ENCODE results near the gene SYNE3. TPM values are rescaled to one million over a fixed set of nuclear protein-coding genes. Genes with fewer than 3 reads are reported as not detected.
A peak's percentile ranks its signal among the peaks of the same experiment; 100 is the strongest.

SYNE3 gene
- polyA plus RNA-seq, 1 donor, result 16.3 TPM

DNA sequence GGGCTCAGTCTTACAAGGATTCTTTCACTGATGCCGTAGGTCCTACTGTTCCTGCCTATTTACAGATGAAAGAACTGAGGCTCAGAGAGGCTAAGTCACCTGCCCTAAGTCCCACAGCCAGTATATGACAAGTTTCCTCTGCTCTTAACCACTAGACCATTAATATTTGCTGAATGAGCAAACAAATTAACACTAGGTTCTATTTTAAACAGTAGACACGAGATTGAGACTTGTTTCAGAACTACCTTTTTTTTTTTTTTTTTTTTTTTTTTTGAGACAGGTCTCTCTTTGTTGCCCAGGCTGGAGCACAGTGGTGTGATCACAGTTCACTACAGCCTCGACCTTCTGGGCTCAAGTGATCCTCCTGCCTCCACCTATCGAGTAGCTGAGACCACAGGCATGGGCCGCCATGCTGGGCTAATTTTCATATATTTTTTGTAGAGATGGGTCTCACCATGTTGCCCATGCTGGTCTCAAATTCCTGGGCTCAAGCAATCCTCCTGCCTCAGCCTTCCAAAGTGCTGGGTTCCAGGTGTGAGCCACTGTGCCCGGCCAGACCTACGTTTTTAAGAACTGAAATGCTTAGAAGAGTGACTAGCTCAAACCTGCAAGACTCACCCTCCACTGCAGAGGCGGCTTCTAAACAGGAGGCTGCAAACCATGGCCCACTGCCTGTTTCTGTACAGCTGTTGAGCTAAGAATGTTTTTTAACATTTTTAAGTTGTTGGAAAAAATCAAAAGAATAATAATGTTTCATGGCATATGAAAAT is 12.9 kb downstream of the SYNE3 start:
- no peak for DNase-seq

DNA sequence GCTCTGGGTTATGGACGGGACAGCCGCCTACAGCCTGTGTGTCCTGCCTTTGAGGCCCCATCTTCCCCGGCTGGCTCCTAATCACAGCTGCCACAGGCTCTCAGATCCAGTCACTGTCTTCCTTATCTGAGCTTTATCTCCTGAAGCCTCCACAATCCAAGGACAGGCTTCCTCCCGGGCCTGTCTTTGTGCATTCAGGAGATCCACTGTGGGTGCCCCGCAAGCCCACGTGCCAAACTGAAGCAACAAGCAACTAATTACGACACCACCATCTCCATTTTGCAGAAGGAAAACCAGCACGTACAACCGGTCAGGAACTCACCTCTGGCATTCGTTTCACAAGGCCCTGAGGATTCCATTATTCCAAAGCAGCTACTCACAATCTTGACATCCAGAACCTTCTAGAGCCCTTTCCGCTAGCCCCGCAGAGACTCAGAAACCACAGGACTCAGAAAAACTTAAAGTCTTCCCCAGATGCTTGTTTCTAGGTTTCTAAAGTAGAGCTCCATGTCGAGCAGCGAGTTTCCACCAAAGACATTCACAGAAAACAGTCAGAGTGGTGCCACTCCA is 14.0 kb downstream of the SYNE3 start:
- no peak for DNase-seq

DNA sequence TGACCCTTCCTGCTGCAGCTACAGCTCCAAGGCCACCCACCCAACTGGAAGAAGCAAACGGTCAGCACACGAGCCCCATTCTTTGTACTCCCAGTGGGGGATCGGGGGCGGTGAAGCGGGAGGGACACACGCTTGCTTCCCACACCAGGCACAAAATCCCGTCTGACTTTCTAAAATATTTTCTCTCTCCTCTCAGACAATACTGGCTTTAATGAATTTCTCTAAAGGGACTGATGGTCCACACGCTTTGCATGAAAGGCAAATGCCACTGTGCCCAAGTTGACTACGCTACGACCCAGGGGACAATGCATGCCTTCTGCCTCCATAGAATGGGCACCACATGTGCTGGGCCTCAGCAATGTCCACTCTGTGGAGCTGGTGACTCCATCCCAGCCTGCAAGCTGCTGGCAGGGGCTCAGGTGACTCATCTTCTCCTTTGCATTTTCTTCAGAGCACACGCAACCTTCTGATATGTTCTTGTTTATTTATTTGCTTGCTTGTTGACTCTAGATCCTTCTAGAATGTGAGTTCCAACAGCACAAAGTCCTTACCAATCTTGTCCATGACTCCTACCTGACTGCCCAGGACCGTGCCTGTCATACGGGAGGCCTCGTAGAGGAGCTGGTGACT is 15.6 kb downstream of the SYNE3 start:
- DNase-seq, result no peak

DNA sequence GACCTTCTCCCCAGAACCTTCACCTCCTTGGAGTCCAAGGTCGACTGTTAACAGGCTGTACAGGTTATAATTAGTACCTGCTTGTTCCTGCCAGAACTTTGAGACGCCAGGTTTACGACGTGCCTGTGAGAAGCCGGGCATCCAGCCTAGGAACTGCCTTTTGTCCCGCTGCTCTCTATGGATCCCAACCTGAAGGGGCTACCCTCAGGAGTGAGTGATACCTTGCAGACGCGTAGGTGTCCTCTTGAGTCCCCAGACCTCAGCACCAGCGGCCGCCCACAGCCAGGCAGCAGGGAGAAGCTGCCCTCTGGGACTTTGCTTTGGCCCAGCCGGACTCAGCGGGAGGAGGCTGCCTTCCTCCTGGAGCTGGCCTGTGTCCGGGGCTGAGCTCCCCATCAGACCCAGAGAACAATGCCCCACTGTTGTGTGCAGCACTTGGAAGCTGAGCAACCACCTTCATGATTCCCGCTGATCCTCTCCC is 16.2 kb downstream of the SYNE3 start:
- DNase-seq, result no peak

DNA sequence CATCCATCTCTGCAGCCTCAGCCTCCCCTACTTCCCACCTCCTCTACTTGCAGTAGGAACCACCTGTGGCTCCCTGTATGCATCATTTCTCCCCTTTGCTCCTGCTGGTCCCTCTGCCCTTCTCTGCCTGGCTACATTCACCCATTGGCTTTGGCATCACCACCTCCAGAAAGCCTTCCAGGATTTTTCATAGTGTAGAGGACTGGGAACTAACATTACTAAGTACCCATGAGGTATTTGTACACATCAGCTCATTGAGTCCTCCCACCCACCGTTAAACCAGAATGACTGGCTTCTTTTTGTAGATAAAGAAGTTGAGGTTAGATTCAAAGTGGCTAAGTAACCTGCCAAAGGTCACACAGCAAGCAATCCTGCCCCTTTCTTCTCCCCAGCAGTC is 17.1 kb downstream of the SYNE3 start:
- no peak for DNase-seq

DNA sequence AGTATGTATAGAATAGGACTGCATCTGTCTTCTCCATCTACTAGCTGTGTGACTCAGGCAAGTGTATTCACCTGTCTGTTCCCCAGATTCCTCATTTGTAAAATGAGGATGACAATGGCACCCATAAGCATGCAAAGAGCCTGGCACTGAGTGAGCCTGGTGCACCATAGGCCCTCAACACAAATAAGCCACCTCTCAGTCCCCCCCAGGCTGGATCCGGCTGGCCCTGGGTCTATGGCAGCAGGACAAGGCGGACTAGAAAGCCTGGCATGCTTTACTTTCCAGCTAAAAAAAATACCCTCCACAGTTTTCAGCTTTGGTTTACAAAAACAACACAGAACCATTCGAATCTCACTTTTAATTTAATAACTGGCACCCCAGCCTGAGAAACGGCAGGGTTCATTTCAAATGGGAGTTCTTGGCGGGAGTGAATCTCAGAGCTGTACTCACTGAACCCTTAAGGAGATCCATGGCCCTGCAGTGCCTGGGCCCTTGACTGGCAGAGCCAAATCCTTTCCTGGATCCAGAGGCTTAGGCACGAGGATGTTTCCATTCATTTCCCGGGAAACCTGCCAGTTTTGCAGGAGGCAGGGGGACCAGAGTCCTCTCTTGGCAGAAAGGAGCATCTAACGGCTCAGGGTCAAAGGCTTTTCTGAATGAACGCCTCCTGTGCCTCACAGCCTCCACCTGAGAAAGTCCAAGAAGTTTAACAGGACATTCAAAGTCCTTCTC is 17.7 kb downstream of the SYNE3 start:
- DNase-seq, result peak; percentile 61

DNA sequence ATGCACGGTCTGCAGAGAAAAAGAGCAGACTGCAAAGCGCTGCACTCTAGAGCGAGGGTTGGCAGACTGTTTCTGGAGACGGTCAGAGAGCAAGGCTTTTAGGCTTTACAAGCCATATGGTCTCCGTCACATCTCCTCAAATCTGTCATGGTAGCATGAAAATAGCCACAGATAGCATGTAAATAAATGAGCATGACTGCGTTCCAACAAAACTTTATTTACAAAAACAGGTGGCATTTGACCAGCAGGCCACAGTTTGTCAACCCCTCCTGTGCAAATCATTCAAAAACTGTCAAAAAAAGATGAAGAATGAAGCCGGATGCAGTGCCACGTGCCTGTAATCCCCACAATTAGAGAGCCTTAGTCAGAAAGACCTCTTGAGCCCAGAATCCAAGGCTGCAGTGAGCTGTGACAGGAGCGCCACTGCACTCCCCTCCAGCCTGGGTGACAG is 18.9 kb downstream of the SYNE3 start:
- no peak for DNase-seq

DNA sequence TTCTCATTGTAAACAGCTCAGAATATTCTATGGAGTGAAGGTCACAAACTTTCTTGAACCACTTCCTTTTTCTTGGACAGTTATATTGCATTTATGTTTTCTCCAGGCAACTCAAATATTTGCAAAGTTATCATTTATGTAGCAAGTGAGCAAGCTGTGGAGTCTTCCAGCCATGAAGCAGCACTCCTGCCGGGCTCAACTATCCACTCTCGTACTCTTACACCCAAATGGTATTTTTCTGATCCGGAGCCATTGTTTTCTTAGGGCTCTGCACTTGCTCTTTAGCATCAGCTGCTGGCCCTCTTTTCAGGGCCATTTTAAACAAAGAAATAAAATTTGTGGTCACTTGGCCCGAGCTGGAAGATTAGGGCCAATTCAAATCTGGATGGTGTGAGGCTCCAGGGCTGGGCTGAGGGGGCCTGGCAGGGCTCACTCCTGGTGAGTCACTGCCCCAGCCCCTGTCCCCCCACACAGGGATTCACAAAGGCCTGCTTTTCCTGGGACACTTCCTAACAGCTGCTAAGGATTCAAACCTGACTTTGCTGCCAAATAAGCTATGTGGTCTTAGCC is 19.7 kb downstream of the SYNE3 start:
- DNase-seq, result peak; percentile 70

DNA sequence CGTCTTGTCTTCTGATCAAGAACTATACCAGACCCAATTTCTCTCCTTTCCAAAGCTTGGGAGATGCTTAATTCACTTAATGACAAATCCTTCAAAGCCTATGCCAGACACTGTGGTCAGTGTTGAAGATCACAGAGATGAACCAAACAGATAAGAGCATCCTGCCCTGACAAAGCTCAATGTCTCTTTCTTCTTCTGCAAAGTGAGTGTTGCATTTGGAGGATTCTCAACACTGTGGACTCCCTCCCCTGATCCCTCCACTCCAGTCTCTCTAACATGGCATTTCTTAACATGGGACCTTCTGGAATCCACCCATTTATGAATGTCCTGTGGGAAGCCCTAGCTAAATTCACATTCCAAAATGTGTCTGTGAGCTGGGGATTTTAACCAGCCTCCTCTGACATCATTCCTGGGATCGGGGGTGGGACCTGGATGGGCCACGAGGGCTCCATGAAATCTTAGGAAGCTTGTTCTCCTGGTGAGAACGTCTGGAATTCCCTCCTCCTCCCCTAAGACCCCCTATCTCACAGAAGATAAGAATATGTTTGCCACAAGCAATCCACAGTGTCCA is 20.3 kb downstream of the SYNE3 start:
- DNase-seq, result no peak

DNA sequence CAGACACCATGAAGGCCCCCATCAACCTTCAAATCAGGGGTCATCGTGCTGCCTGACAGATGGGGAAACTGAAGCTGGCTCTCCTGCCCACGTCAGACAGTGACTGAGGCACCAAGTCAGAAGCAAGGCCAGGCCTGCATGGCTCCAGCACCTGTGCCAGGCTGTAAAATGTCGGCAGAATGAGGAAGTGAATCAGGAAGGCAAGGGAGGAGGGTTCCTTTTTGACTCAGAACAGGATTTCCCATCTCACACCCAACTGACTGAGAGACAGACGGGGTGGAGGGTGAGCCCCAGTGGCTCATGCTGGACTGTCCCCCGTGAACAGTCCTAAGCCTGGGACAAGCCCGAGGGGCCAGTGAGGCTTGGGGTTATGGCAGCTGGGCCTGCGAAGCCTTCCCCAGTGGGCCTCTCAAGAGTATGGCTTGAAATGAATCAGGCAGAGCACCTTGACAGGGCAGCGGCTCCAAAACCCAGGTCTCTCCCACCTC is 20.9 kb downstream of the SYNE3 start:
- no peak for DNase-seq

DNA sequence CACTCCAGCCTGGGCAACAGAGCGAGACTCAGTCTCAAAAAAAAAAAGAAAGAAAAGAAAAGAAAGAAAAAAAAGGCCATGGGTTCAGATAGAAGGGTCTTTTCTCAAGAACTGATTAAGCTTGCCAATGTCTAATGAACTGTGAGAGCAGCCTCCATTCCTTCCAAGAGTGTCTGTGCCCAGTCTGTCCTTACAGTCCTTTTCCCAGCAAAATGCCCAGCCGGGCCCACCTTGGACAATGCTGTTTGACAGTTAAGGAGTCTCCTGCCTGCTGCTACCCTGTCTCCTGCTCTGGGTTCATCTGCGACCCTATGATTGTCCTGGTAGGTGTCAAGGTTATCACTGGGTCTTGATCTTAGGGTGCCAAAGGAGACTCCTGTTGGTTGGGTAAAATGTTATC is 21.4 kb downstream of the SYNE3 start:
- DNase-seq, result no peak

DNA sequence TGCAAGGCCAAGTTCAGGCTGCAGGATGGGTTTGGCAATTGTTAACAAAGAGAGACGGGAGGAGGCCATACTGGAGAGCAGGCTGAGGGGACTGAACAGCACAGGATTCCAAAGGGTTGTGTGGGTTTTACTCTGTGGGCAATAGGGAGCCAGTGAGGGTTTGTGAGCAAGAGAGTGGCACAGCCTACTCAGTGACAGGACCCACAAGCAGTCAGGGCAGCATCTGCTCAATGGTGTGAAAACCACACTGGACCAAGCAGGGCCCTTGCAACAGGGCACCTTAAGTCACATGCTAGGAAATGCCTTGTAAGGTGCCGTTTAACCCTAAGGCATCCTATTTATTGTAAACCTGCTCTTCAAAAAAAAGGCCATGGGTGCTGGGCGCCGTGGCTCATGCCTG is 22.0 kb downstream of the SYNE3 start:
- no peak for DNase-seq

DNA sequence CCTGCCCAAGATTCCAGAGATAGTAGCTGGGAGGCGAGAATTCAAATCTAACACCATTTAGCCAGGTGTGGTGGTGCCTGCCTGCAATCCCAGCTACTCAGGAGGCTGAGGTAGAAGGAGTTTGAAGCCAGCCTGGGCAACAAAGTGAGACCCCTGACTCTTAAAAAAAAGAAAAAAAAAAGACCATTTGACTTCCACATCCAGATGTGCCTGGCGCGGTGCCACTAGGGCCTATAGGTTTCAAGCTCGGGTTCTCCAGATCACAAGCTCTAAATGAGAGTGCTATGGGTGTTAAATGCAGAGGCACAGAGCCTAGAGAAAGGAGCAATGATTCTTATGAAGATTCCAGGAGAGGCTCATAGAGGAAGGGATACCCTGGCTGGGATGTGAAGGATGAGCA is 22.5 kb downstream of the SYNE3 start:
- no peak for DNase-seq

DNA sequence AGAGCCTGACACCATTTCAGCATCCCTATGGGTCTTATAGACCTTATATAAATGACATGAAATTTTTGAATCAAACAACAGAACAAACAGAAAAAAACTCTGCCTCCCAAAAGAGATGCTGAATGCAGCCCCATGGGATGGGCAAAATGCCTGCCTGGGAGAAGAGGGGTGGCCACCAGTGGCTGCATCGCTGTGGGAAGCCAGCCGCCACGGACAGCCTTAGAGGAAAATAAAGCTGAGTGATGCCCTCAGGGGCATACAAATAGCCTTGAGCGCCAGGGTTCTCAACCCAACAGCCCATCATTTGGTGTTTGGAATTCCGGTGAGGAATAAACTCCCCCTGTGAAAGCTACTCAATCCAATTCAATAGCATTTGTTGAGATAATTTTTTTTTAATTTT is 22.9 kb downstream of the SYNE3 start:
- no peak for DNase-seq

DNA sequence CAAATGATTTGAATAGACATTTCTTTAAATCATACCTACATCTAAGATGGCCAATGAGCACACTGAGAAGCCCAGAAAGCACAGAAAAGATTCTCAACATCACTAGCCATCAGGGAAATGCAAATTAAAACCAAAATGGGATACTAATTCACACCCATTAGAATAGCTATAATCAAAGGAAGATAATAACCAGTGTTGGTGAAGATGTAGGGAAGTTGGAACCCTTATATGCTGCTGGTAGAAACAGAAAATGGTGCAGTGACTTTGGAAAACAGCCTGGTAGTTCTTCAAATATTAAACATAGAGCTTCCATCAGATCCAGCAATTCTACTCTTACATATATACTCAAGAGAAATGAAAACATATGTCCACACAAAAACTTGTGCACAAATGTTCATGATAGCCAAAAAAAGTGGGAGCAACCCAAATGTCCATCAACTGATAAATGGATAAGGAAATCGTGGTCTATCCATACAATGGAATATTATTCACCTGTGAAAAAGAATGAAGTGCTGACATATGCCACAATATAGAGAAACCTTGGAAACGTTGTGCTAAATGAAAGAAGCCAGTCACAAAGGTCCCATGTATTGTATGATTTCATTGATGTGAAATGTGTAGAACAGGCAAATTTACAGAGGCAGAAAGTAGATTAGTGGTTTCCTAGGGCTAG is 24.4 kb downstream of the SYNE3 start:
- DNase-seq, result no peak

DNA sequence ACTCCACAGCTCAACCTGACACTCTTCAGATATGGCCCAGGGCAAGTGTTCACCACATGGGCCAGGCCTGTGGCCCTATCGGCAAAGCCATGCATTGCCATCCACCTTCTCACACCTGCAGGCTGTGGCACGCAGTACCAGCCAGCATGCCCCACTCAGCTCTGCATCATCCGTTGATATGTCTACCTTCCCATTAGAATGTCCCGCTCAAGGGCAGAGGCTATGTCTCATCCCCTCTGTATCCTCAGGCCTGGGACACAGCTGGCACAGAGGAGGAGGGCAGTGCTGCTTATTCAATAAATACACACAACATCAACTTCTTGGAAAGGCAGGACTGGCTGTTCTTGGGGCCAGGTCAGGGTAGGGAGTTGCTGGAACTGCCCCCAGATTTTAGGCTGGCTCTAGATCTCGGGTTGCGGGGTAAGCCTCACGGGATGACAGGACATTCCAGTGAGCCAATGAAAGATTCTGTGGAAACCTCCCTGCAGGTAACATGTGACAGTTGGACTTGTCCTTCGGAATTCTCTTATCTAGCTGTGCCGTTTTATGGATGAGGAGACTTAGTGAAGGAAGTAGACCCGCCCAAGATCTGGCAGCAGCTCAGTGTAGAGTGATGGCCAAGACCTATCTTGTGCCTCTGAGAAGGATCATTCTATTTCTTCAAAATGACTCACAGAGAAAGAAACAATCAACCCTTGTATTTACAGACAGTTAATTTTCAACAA is 25.6 kb downstream of the SYNE3 start:
- no peak for DNase-seq

DNA sequence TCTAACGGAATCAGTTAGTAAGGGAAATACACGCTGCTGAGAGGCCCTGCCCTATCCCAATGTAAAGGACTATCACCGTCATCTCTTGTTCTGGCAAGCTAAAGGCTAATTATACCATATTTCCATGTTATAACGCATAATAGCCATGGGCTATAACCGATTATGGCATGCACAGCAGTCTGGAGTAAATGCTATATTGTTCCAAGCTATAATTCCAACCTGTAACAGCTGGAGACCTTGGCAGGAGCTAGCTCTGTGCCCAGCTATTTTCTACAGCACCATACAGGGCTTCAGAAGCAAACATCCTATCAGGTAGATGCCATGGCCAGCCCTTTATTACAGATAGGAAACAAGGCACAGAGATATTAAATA is 26.3 kb downstream of the SYNE3 start:
- no peak for DNase-seq

DNA sequence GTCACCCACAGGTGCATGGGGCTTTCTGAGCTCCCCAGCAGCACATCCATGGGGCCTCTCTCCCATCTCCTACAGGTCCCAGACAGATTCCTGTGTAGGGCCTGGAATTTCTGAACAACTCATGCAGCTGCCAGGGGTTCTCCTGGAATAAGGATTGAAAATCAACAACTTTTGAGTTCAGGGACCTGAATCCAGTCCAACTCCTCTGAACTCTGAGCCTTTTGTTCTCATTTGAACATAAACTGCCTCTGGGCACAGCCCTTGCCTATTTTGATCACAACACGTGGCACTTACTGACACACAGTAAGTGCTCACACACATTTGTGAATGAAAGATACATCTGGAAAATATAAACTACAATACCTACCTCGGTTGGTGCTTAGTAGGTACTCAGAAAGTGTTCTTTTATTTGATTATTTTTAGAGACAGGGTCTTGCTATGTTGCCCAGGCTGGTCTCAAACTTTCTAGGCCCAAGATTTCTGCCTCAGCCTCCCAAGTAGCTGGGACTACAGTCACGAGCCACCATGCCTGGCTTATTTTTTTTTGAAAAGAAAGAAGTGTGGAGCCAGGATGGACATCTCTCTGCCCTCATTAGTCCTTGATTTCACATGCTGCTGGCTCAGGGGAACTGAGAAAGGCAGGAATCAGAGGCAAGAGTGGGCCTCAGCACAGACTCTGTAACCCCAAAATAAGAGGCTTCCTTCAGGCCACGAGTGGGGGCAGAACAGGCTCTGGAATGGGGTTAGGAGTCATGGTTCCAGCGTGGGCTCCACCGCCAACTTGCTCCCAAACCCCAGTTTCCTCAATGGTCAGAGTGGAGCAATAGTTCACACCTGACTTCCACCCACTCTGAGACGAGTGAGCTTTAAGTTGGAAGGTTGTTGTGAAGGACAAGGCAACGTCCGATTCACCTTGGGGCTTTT is 27.0 kb downstream of the SYNE3 start:
- DNase-seq, result no peak

DNA sequence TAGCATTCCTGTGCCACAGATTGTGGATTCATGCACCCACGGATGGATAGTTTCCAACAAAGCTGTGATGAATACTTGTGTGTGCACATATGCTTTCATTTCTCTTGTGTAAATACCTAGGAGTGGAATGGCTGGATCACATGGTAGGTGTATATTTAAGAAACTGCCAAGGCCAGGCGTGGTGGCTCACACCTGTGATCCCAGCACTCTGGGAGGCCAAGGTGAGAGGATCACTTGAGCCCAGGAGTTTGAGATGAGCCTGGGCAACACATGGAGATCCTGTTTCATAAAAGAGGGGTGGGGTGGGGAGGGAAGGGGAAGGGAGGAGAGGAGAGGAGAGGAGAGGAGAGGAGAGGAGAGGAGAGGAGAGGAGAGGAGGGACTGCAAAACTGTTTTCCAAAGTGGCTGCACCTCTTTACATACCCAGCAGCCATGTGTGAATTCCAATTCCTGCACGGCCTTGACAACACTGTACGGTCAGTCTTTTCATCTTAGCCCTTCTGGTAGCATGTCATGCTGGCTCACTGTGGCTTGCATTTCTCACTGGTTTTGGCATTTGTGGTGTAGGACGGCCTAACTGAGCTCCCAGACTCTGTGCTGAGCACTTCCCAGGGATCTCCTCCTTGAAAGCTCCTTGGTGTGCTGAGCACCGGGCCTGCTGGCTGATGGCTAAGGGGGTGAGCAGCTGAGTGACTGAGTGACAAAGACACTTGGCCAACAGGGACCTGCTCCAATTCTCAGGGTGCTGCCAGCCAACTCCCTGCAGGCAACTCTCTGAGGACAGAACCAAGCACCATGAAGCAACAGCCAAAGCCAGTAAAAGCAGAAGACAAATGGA is 27.9 kb downstream of the SYNE3 start:
- no peak for DNase-seq
